Amniotic epithelial cell (primary cell): ENCODE results near the gene OGFOD2.

ENCODE experiments used
- DNase-seq: peaks from one replicate; pipeline ENCODE4 v3.0.0-alpha.2; 2010; ENCODE audit warnings: low read depth

OGFOD2 gene

GRCh38 chr12:122977655-122978392, 2.8 kb downstream of the OGFOD2 start:
- DNase-seq = no peak

DNA sequence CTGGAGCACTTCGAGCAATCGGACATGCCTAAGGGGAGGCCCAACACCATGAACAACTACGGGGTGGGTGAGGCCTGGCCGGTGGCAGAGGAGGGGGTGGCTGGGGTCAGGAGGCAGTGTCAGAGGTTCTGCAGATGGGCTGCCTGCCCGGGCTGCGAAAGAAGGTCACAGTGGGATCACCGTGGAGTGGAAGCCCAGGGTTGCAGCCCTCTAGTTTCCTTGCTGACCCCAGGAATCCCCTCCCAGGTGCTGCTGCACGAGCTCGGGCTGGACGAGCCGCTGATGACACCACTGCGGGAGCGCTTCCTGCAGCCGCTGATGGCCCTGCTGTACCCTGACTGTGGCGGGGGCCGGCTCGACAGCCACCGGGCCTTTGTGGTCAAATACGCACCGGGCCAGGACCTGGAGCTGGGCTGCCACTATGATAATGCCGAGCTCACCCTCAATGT, 3.5 kb downstream of the OGFOD2 start:
- no peak for DNase-seq

- DNase-seq = no peak
Measured at GRCh38 chr12:122979001-122979907, 4.2 kb downstream of the OGFOD2 start.

DNA sequence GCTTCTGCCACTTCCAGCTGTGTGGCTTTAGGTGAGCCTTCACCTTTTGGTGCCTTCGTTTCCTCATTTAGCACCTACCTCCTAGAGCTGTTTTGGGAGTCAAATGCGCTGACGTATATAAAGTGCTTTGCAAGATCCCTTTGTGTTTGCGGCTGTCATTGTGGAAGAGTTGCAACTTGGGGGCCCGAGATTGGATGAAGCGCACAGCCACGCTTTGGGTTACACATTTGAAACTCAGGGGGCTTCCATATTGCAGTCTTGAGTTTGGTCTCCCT, 4.8 kb downstream of the OGFOD2 start:
- no peak for DNase-seq

GRCh38 chr12:122980183-122981035, 5.4 kb downstream of the OGFOD2 start, which contains the start of gene ARL6IP4:
TSS of gene ARL6IP4 (plus strand) at chr12:122980681. CDS start at chr12:122981140, 459 bp downstream.
- DNase-seq = peak; percentile 56

- DNase-seq = no peak
Measured at GRCh38 chr12:122981036-122981471, 6.0 kb downstream of the OGFOD2 start.

GRCh38 chr12:122981587-122982476, 6.8 kb downstream of the OGFOD2 start:
- DNase-seq = no peak

GRCh38 chr12:122982477-122982815, 7.4 kb downstream of the OGFOD2 start:
- DNase-seq = no peak

- no peak for DNase-seq
Measured at GRCh38 chr12:122982963-122983788, 8.1 kb downstream of the OGFOD2 start.

GRCh38 chr12:122983789-122984515, 8.9 kb downstream of the OGFOD2 start:
- no peak for DNase-seq

DNA sequence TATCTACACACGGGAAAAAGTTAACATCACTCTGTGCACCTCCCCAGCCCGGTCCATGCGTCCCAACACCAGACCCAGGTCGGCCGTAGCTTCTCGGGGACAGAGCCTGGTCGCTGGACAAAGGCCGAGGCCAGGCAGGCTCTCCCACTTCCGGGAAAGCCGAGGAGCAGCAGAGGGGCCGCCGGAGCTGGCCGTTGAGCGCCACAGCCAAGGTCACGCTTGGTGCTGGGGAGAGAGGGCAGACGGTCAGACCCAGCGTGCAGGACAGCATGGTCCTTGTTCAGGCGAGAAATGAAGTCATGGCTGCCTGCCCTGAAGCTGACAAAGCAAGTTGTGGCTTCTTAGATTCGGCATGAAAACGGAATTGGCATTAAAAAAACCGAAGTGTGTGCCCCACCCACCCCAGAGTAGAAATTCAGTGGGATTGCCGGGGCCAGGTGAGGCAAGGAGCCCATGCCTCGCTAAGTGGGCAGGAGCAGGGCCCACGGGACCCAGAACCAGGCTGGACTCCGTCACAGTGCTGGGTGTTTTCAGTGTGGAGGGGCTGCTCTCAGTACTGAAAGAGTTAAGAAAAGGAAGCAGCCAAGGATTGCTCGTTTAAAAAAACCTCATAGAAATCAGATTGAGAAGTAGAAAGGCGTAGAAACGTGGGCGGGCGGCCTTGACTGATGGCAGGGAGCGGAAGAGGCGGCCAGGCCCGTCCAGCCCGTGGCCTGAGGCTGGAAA, 9.7 kb downstream of the OGFOD2 start:
- peak; percentile 46 for DNase-seq

- DNase-seq = no peak
Measured at GRCh38 chr12:122985338-122986257, 10.6 kb downstream of the OGFOD2 start.

GRCh38 chr12:122986258-122986871, 11.3 kb downstream of the OGFOD2 start:
- DNase-seq = no peak

DNA sequence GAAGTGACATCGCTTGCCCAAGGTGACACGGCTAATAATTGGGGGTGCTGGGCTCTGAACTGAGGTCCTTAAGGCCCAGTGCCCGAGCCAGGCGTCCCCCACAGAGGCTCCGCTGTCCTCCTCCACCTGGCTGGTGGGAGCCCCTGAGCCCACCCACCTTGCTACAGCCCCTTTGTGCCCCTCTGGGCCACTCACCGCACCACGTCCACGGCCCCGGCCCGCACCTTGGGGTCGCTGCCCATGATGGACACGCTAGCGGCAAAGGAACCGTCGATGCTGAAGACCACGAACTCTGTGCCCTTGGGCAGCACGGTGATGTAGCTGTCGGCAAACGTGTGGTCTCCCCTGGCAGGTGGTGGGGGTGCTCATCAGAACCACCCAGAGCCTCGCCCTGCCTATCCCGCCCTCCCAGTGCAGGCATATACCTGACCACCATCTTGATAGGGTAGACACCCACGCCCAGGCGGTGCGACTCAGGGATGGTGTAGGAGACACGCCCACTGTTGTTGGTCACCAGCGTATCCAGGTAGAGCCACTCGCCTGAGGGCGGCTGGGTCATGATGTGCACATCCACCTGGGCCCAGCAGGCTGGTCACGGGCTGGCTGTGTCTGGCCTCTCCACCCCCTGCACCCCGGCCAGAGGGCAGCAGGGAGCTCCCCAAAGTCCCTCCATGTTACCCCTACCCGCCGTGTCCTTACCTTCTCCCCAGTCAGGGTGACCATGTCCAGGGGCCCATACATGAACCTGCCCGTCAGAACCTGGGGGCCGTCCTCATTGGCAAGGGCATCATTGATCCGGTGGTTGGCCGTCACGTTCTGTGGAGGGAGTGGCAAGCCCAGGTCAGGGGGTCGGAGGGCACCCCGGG, 12.3 kb downstream of the OGFOD2 start:
- no peak for DNase-seq

GRCh38 chr12:122988036-122988435, 13.0 kb downstream of the OGFOD2 start:
- DNase-seq = no peak

GRCh38 chr12:122988612-122989212, 13.7 kb downstream of the OGFOD2 start:
- DNase-seq = no peak
